ENCODE measurements around the gene LPIN2.
"Not testable (repeated sequence)": the region's sequence is repeated elsewhere in the genome, so short reads cannot be mapped to it uniquely, and the experiment has no call there.

Gene LPIN2, protein sequence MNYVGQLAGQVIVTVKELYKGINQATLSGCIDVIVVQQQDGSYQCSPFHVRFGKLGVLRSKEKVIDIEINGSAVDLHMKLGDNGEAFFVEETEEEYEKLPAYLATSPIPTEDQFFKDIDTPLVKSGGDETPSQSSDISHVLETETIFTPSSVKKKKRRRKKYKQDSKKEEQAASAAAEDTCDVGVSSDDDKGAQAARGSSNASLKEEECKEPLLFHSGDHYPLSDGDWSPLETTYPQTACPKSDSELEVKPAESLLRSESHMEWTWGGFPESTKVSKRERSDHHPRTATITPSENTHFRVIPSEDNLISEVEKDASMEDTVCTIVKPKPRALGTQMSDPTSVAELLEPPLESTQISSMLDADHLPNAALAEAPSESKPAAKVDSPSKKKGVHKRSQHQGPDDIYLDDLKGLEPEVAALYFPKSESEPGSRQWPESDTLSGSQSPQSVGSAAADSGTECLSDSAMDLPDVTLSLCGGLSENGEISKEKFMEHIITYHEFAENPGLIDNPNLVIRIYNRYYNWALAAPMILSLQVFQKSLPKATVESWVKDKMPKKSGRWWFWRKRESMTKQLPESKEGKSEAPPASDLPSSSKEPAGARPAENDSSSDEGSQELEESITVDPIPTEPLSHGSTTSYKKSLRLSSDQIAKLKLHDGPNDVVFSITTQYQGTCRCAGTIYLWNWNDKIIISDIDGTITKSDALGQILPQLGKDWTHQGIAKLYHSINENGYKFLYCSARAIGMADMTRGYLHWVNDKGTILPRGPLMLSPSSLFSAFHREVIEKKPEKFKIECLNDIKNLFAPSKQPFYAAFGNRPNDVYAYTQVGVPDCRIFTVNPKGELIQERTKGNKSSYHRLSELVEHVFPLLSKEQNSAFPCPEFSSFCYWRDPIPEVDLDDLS

DNA sequence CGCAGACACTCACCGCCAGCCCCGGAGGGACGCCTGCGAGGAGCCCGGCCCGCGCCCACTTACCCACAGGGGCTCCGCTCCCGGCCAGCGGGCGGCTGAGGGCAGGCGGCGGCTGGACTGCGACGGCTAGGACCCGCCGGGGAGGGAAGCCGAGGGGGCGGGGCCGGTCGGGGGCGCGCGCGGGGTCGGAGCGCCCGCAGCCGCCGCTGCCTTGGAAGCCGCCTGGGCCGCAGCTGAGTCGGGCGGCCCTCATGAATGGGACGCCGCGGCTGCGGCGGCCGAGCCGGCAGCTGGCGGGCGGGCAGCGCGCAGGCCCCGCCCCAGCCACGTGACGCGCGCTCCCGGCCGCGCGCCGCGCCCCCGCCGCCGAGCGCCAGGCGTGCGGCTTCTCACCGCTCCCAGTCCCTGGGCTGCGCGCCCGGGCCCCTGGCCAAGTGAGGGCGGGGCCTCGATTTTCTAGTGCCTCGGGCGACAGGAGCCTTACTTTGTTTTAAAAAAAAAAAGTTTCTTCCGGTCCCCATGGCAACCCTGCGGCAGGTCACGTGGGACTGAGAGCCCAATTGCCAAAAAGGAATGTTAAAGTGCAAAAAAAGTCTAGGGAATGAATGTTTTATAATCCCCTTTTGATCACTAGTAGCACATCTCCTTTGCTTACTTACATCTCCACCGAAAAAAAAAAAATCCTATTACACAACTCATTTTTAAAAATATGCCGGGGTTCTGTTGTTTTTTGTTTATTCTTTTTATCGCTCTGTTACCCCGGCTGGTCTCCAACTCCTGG, at the start of gene LPIN2:
Gene LPIN2, minus strand, starts transcription at position 121 of the 781 bp plus-strand sequence. CDS start 52,304 bp downstream, outside the sequence.
- peak; percentile 93 to 95 for DNase-seq (ENCODE audit: low read depth in 2 of 2)

DNA sequence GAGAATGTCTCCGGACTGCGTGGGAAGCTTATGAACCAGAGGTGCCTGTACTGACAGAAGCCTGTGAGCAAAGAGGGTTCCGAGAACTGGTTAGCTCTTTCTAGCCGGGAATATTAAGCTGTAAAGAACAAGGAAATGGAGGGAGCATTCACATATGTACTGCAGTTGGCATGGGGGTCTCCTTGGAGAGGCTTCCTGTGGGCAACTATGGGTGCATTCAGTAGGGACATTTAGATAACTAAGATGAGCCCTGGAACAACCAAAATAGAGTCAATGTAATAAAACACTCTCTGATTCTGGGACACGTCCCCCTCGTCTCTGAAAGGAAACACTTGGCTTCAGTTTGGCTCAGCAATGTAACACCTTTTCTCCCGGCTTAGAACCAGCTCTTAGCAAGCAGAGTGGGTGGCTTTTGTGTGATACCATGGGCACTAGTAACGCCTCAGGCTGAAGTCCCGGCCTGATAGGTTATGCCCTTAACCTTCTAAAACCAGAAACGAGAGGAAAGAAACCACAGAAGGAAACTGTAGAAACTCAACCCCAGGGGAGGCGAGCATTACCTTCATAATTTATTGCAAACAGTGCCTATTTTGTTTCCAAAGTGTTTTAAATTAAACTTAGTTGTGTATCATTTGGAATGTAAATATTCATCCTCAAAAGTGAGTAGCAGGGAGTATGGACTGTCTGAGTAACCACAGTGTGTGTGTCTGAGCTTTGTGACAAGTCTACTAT, 48.8 kb upstream of the LPIN2 start:
- DNase-seq (ENCODE audit: low read depth in 2 of 2) = no peak

DNA sequence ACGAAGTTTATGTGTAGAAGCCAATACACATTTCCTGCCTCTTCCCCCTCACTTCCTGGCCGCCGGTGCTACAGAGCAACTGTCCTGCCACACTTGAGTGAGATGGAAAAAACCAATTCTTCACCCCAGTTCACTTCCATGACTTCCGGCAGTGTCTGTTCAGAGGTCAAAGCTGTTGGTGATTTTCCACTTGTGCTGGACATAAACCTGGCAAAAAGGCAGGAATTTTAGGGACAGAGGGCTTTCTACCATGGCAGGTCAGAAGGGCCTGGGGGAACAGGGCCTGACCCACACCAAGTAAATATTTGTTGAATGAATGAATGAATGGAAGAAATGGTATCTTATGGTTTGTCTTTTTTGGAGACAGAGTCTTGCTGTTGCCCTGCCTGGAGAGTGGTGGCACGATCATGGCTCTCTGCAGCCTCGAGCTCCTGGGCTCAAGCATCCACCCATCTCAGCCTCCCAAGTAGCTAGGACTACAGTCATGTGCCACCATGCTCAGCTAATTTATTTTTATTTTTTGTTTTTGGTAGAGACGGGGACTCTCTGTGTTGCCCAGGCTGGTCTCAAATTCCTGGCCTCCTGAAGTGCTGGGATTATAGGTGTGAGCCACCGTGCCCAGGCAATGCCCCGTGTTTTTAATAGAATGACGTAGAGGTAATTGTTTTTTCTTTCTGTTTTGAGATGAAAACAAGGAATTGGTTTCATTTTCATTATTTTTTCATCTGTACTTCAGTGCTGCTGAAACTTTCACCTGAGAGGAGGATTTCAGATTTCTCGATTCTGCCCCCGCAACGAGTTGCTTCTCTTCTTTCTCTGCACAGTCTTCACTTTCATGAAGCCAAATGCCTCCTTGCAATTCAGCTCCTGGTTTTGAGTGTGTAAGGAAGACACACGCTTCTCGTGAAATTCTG, 48.0 kb upstream of the LPIN2 start:
- peak in 1 of 2 donors; percentile 19 for DNase-seq (ENCODE audit: low read depth in 2 of 2)

DNA sequence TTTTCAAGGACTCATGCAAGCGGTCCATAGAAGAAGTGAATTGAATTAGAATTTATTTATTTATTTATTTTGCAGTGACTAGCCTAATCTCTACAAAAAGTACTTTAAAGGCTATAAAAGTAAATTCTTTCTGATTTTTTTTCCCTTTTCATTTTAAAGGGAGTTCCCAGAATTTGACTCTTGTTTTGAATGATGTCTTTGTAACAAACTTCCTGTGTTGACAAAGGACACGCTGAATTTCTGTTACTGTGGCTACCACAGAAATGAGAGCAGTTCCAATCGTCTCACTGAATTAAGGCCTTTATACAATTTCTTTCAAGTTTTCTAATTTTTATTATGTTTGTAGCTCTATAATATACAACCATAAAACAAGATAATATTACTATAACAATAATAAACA, 46.3 kb upstream of the LPIN2 start:
- no peak for DNase-seq (ENCODE audit: low read depth in 2 of 2)

DNA sequence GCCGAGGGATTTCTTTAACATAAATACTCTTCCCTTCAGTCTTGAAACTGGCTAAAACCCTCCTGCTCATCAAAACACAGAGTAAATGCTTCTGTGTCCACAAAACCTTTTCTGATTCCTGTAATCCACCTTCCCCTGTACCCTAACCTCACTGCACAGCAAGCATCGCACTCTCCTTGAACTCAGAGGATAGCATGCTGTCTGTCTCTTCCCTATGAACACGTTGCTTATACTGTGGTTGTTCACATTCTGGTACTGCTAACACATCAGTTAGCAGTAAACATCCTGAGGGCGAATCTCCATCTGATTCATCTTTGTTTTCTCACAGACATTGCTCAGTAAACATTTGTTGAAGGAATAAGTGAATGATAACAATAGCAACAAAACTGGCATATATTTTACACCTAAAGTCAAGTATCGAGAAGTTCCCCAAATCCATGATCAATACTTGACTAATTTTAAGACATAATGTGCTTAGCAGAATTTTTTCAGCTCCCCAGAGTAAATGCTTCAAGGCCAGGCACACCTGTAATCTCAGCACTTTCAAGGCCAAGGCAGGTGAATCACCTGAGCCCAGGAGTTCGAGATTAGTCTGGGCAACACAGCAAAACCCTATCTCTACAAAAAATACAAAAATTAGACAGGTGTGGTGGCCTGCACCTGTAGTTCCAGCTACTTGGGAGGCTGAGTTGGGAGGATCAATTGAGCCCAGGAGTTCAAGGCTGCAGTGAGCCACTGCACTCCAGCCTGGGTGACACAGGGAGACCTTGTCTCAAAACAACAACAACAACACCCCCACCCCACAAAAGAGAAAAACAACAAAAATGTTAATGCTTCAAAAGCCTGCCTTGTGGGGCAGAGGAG, 45.6 kb upstream of the LPIN2 start:
- no peak for DNase-seq (ENCODE audit: low read depth in 2 of 2)

DNA sequence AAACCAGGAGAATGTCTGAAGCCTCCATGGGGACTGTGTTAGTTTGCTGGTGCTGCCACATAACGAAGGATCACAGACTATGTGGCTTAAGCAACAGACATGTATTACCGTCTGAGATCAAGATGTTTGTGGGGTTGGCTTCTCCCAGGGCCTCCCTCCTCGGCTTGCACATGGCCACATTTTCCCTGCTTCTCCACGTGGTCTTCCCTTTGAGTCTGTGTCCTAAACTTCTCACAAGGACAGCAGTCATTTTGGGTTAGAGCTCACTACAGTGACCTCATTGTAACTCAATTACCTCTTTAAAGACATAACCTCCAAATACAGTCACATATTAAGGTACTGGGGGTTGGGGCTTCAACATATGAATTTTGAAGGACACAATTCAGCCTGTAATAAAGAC, 44.6 kb upstream of the LPIN2 start:
- DNase-seq (ENCODE audit: low read depth in 2 of 2) = no peak

DNA sequence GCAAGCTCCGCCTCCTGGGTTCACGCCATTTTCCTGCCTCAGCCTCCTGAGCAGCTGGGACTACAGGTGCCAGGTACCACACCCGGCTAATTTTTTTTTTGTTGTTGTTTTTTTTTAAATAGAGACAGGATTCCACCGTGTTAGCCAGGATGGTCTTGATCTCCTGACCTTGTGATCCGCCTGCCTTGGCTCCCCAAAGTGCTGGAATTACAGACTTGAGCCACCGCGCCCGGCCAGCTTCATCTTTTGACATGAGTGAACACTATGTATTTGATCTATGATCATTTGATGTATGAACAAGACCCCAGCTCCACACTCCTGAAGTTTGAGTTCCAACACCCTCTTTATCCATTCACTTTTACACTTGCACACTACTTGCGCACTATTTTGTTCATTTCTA, 43.4 kb upstream of the LPIN2 start:
- no peak for DNase-seq (ENCODE audit: low read depth in 2 of 2)

DNA sequence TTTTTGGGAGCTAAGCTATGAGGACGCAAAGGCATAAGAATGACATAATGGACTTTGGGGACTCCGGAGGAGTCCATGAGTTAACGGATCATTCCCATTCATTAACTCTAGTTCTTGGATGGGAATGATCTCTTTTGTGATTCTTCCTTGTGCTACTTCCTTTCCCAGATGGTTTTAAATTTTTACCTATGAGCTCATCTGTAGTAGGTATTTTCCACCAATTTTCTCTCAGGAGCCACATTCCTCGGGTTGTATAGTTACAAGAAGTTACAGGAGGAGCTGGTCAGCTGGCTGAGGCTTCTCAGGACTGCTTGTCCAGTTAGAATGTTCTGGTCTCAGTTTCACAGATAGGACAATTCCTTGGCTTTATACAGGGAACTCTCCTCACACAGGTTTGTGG, 42.9 kb upstream of the LPIN2 start:
- no peak for DNase-seq (ENCODE audit: low read depth in 2 of 2)

DNA sequence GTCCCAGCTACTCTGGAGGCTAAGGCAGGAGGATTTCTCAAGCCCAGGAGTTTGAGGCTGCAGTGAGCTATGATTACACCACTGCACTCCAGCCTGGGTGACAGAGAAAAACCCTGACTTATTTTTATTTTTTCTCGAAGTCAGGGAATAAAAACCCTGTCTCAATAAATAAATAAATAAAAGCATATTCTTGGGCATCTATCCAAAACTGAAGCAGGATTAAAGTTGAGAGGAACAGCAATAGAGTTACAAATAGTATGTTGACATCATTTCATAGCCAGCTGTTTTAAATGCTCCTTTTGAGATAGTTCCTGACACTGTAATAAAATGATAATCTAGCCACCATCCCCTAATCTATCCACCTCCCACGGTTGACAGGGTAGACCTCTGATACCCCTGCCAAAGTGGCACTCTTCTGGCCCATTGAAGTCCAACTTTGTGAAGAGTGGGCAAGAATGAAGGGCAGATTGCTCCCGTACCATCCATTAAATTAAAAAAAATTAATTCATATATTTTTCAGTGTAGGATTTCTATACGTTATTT, 42.3 kb upstream of the LPIN2 start:
- no peak for DNase-seq (ENCODE audit: low read depth in 2 of 2)

GRCh38 chr18:3054780-3055179, 41.8 kb upstream of the LPIN2 start:
- DNase-seq (ENCODE audit: low read depth in 2 of 2) = no peak

DNA sequence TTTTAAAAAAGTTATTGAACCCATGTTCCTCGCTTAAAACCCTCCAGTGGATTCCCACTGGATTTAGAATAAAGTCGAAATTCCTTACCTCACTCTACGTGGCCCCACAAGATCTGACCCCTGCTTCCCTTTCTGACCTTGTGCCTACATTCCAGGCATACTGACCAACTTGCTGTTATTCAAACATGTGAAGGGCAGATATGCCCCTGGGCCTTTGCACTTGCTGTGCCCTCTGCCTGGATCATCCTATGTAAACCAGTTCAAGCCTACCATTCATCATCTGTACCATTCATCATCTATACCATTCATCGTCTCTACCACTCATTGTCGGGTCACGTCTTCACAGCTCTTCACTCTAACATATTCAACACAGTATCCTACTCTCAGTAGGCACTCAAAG, 41.3 kb upstream of the LPIN2 start:
- DNase-seq (ENCODE audit: low read depth in 2 of 2) = no peak

DNA sequence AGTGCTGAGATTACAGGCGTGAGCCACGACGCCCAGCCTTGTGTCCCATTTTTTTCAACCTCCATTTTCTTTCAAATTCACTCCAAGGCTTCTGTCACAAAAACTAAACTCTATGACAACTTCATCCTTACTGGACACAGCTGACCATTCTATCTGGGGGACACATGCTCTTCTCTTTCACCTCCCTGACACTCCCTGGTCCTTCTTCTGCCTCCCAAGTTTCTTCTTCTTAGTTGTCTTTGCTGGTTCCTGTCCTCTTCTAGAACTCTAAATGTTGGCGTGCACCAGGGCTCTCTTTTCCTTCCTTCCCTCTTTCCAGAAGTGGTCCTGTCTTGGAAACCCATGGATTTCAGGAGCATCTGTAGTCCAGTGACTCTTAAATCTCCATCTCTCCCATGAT, 40.1 kb upstream of the LPIN2 start:
- no peak for DNase-seq (ENCODE audit: low read depth in 2 of 2)

GRCh38 chr18:3052411-3052758, 39.4 kb upstream of the LPIN2 start:
- DNase-seq (ENCODE audit: low read depth in 2 of 2) = no peak

- DNase-seq (ENCODE audit: low read depth in 2 of 2) = no peak
Measured at GRCh38 chr18:3051718-3052410, 38.9 kb upstream of the LPIN2 start.

- DNase-seq (ENCODE audit: low read depth in 2 of 2) = not testable (repeated sequence)
Measured at GRCh38 chr18:3049897-3050454, 37.0 kb upstream of the LPIN2 start.

DNA sequence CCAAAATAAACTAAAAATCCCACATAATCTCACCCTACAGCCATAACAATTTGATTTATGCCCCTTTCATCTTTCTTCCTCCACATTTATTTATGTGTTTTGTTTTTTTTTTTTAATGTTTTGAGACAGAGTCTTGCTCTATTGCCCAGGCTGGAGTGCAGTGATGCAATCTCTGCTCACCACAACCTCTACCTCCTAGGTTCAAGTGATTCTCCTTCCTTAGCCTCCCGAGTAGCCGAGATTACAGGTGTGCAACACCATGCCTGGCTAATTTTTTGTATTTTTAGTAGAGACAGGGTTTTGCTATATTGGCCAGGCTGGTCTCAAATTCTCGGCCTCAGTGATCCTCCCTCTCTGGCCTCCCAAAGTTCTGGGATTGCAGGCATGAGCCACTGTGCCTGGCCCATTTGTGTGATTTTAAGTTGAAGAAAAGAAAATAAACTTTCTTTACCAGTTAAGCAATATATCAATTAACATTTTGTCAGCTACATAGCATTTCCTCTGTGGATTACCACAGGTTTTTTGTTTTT, 35.9 kb upstream of the LPIN2 start:
- no peak for DNase-seq (ENCODE audit: low read depth in 2 of 2)

GRCh38 chr18:3048121-3048520, 35.2 kb upstream of the LPIN2 start:
- no peak for DNase-seq (ENCODE audit: low read depth in 2 of 2)
